Muscle of arm (tissue), 12 donors: ENCODE measurements around the gene RNF32. TPM values are rescaled to one million over a fixed set of nuclear protein-coding genes. Genes with fewer than 3 reads are reported as not detected.
"Not testable (repeated sequence)": the region's sequence is repeated elsewhere in the genome, so short reads cannot be mapped to it uniquely, and the experiment has no call there.

Experiments
- DNase-seq: peaks from one replicate; pipeline ENCODE4 v3.0.0-alpha.2; 2013
- polyA plus RNA-seq, 12 donors: library from polyadenylated mRNA; unstranded; fragments of 120-200 nt; gene quantifications; one replicate each; pipeline ENCODE4 v1.2.1, GENCODE V29; 2013; ENCODE audit not compliant: insufficient read length in 12 of 12

RNF32 gene
- polyA plus RNA-seq, 12 donors: 1.4 to 4.3 (median 2.3) TPM; not detected in 2

GRCh38 chr7:156640949-156641485 lies 443 bp downstream of the RNF32 start:
- DNase-seq: no peak

GRCh38 chr7:156642306-156643045 lies 1.9 kb downstream of the RNF32 start:
- DNase-seq: no peak

- DNase-seq: not testable (repeated sequence)
Measured at GRCh38 chr7:156647330-156647729, 6.8 kb downstream of the RNF32 start.

- no peak for DNase-seq
Measured at GRCh38 chr7:156650042-156650441, 9.5 kb downstream of the RNF32 start.

- no peak for DNase-seq
Measured at GRCh38 chr7:156651474-156651873, 10.9 kb downstream of the RNF32 start.

GRCh38 chr7:156652886-156653568 lies 12.5 kb downstream of the RNF32 start:
- DNase-seq: no peak

GRCh38 chr7:156654511-156655234 lies 14.1 kb downstream of the RNF32 start:
- DNase-seq: no peak

GRCh38 chr7:156655251-156655650 lies 14.7 kb downstream of the RNF32 start:
- DNase-seq: no peak

GRCh38 chr7:156655983-156656382 lies 15.4 kb downstream of the RNF32 start:
- no peak for DNase-seq

GRCh38 chr7:156656598-156656997 lies 16.0 kb downstream of the RNF32 start:
- DNase-seq: no peak

- no peak for DNase-seq
Measured at GRCh38 chr7:156657681-156658080, 17.1 kb downstream of the RNF32 start.

- DNase-seq: no peak
Measured at GRCh38 chr7:156659203-156659602, 18.6 kb downstream of the RNF32 start.

GRCh38 chr7:156659961-156660360 lies 19.4 kb downstream of the RNF32 start:
- no peak for DNase-seq

- DNase-seq: no peak
Measured at GRCh38 chr7:156661637-156662036, 21.1 kb downstream of the RNF32 start.

GRCh38 chr7:156662277-156662676 lies 21.7 kb downstream of the RNF32 start:
- DNase-seq: no peak

GRCh38 chr7:156665101-156665500 lies 24.5 kb downstream of the RNF32 start:
- no peak for DNase-seq

- no peak for DNase-seq
Measured at GRCh38 chr7:156666368-156667109, 26.0 kb downstream of the RNF32 start.

- no peak for DNase-seq
Measured at GRCh38 chr7:156667110-156667426, 26.5 kb downstream of the RNF32 start.

- DNase-seq: no peak
Measured at GRCh38 chr7:156668130-156668741, 27.7 kb downstream of the RNF32 start.

GRCh38 chr7:156669035-156669828 lies 28.7 kb downstream of the RNF32 start:
- DNase-seq: no peak

GRCh38 chr7:156673454-156673853 lies 32.9 kb downstream of the RNF32 start:
- no peak for DNase-seq
